IPS-18c (cell line): ENCODE measurements around the gene RPS19BP1.

ENCODE experiments used
- H3K4me3 ChIP-seq: 2 replicates; pipeline ENCODE4 v1.7.0; 2013; ENCODE audit warnings: low read depth, mild to moderate bottlenecking, low read length, moderate library complexity; ENCODE audit not compliant: insufficient read depth
- H3K9me3 ChIP-seq: one replicate; pipeline ENCODE4 v1.6.1; 2013; ENCODE audit warnings: mild to moderate bottlenecking, low read length, moderate library complexity; ENCODE audit not compliant: control insufficient read depth, insufficient read depth

Gene RPS19BP1

GRCh38 chr22:39489094-39490068, 43.2 kb downstream of the RPS19BP1 start:
- H3K9me3 ChIP-seq, result no peaks in the 10 kb centered on the region
- no peak overlapping the region for H3K4me3 ChIP-seq

GRCh38 chr22:39488563-39489083, 43.9 kb downstream of the RPS19BP1 start:
- H3K4me3 ChIP-seq, result no peak overlapping the region
- H3K9me3 ChIP-seq, result no peaks in the 10 kb centered on the region

GRCh38 chr22:39487826-39488520, 44.6 kb downstream of the RPS19BP1 start:
- Histone ChIP-seq H3K4me3 (no peak overlapping the region), H3K9me3 (no peaks in the 10 kb centered on the region)

- Histone ChIP-seq H3K9me3 (no peaks in the 10 kb centered on the region), H3K4me3 (no peak overlapping the region)
Measured at GRCh38 chr22:39486951-39487825, 45.4 kb downstream of the RPS19BP1 start.

- Histone ChIP-seq H3K9me3 (no peaks in the 10 kb centered on the region), H3K4me3 (no peak overlapping the region)
Measured at GRCh38 chr22:39482768-39483167, 49.8 kb downstream of the RPS19BP1 start.

GRCh38 chr22:39481595-39481994, 51.0 kb downstream of the RPS19BP1 start:
- Histone ChIP-seq H3K4me3 (no peak overlapping the region), H3K9me3 (no peaks in the 10 kb centered on the region)

- Histone ChIP-seq H3K4me3 (no peak overlapping the region), H3K9me3 (no peaks in the 10 kb centered on the region)
Measured at GRCh38 chr22:39481054-39481453, 51.5 kb downstream of the RPS19BP1 start.

- no peak overlapping the region for H3K4me3 ChIP-seq
- no peaks in the 10 kb centered on the region for H3K9me3 ChIP-seq
Measured at GRCh38 chr22:39480557-39480956, 52.0 kb downstream of the RPS19BP1 start.

- Histone ChIP-seq H3K9me3 (no peaks in the 10 kb centered on the region), H3K4me3 (no peak overlapping the region)
Measured at GRCh38 chr22:39479254-39479653, 53.3 kb downstream of the RPS19BP1 start.
